HG03139 (cell line): Measurements from ENCODE around the gene ZNF468.
"Not testable (repeated sequence)": the region's sequence is repeated elsewhere in the genome, so short reads cannot be mapped to it uniquely, and the experiment has no call there.

Source experiments
- ATAC-seq: cut with Tn5 transposase; IDR thresholded peaks from one replicate; pipeline ENCODE4 v1.9.1; 2021; ENCODE audit not compliant: unreplicated experiment

The ZNF468 gene

DNA sequence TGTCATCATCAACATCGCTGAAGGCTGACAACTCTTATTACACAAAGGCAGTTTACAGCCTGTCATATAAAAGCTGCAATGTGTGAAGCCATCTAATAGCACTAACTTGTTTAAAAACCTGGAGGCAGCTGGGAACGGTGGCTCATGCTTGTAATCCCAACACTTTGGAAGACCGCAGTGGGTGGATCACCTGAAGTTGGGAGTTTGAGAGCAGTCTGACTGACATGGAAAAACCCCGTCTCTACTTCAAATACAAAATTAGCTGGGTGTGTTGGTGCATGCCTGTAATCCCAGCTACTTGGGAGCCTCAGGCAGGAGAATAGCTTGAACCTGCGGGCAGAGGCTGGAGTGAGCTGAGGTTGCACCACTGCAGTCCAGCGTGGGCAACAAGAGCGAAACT is 27.6 kb downstream of the ZNF468 start:
- not testable (repeated sequence) for ATAC-seq

- ATAC-seq: no peak
Measured at GRCh38 chr19:52825765-52826164, 31.7 kb downstream of the ZNF468 start.

DNA sequence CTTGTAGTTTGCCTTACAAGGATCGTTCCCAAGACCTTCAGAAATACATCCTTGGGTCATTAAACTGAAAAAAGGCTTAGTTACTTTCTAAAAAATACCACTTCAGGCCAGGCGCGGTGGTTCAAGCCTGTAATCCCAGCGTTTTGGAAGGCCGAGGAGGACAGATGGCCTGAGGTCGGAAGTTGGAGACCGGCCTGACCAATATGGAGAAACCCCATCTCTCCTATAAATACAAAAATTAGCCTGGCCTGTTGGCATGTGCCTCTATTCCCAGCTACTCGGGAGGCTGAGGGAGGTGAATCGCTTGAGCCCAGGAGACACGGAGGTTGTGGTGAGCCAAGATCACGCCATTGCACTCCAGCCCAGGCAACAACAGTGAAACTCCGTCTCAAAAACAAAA is 33.7 kb downstream of the ZNF468 start:
- ATAC-seq: no peak

DNA sequence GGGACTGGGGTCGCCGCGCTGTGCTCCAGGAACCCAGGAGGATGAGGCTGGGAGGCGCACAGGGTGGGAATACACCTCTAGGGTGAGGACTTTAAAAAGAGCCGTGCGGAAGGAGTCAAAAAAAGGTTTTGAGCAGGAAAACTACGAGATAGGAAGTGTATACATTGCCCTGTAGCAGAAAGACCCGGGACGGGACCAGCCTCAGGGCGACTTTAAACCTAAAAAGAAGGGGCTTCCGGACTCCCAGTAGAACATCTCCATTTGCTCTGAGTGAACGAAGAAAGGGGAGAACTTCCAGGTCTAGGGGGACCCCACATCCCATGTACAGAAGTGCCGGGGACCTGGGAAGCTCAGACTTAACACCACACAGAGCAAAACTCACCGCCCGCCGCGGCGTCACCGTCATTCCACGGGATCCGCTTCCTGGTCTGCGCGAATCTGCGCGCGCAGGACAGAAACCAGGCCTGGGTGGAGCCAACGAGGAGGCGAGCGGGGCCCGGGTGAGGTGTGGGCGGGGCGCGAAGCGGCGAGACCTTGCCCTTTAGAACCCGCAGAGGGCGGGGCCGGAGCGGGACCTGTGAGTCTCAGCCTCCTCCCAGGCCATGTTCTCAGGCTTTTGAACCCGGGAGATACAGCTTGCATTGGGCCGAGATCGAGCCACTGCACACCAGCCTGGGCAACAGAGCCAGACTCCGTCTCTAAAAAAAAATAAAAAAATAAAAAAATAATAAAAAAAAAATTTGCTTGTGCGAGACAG is 36.0 kb downstream of the ZNF468 start, which contains the start of gene ZNF28:
TSS of gene ZNF28 (minus strand) at position 430 of the 757 bp plus-strand sequence. CDS start 3,675 bp downstream, outside the sequence.
- peak; percentile 90 for ATAC-seq

DNA sequence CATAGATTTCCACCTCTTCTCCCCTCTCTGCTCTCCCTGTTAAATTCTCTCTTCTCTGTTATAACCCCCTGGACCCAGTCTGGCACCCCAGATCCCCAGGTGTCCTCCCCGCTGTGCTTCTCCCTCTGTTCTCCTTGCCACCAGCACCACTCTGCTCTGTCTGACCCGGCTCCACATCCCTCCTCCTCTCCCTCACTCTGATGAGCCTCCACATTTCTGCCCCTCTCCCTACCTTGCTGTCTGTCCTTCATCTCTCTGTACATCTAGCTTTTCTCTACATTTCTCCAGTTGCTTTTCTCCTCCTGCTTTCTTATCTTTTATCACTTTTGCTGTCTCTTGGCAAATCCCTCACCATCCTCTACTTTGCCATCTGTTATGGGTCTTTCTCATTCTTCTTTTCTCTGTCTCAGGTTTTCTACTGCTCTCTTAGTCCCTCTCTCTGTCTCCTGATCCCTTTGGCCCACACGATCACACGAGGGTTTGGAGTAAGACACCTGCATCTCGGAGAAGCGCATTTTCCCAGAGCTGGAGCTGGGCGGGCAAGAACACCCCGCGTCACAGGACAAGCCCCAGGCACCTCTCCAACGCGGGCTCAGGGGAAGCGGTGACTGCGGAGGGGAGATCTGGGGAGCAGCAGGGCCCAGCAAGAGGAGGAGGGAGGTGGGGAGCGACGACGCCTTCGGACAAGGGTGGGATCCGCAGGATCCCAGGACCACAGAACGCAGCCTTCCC is 36.8 kb downstream of the ZNF468 start:
- not testable (repeated sequence) for ATAC-seq

GRCh38 chr19:52809801-52810200 is 47.6 kb downstream of the ZNF468 start:
- ATAC-seq: no peak

GRCh38 chr19:52799950-52800640 is 57.3 kb downstream of the ZNF468 start:
- not testable (repeated sequence) for ATAC-seq

- ATAC-seq: no peak
Measured at GRCh38 chr19:52789440-52789839, 68.0 kb downstream of the ZNF468 start.
